ENCODE measurements around the gene DCK.
"Not testable (repeated sequence)": the region's sequence is repeated elsewhere in the genome, so short reads cannot be mapped to it uniquely, and the experiment has no call there.

The DCK gene

DNA sequence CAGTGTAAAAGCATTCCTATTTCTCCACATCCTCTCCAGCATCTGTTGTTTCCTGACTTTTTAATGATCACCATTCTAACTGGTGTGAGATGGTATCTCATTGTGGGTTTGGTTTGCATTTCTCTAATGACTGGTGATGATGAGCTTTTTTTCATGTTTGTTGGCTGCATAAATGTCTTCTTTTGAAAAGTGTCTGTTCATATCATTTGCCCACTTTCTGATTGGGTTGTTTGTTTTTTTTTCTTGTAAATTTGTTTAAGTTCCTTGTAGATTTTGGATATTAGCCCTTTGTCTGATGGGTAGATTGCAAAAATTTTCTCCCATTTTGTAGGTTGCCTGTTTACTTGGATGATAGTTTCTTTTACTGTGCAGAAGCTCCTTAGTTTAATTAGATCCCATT lies 6.2 kb downstream of the DCK start:
- not testable (repeated sequence) for DNase-seq (ENCODE audit: low read depth in 1 of 2, low spot score in 1 of 2)

GRCh38 chr4:71001363-71001762 lies 7.9 kb downstream of the DCK start:
- not testable (repeated sequence) for DNase-seq (ENCODE audit: low read depth in 1 of 2, low spot score in 1 of 2)

GRCh38 chr4:71004281-71004851 lies 10.9 kb downstream of the DCK start:
- DNase-seq (ENCODE audit: low read depth in 1 of 2, low spot score in 1 of 2): no peak

GRCh38 chr4:71005025-71005424 lies 11.6 kb downstream of the DCK start:
- DNase-seq (ENCODE audit: low read depth in 1 of 2, low spot score in 1 of 2): not testable (repeated sequence)

DNA sequence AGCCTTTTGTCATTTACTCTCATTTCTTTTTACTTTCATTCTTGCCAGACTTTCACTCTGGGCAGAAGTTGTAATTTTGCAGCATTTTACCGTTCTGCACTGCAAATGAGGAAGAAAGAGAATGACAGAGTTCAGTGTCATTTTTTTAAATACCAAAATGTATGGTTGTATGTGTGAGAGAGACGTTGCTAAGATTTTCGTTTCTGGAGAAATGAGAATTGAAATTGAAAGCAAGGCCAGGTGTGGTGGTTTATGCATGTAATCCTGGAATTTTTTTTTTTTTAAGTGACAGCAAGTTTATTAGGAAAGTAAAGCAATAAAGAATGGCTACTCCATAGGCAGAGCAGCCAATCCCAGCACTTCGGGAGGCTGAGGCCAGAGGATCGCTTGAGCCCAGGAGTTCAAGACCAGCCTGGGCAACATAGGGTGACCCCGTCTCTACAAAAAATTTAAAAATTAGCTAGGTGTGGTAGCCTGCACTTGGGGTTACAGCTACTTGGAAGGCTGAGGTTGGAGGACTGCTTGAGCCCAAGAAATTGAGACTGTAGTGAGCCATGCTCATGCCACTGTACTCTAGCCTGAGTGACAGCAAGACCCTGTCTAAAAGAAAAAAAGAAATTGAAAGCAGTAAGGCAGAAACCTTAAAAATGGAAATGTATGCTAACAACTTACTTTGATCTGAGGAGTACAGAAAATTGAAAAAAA lies 12.9 kb downstream of the DCK start:
- DNase-seq (ENCODE audit: low read depth in 1 of 2, low spot score in 1 of 2): no peak

GRCh38 chr4:71008196-71008595 lies 14.7 kb downstream of the DCK start:
- no peak for DNase-seq (ENCODE audit: low read depth in 1 of 2, low spot score in 1 of 2)

GRCh38 chr4:71009086-71009485 lies 15.6 kb downstream of the DCK start:
- no peak for DNase-seq (ENCODE audit: low read depth in 1 of 2, low spot score in 1 of 2)

GRCh38 chr4:71009890-71010588 lies 16.6 kb downstream of the DCK start:
- no peak for DNase-seq (ENCODE audit: low read depth in 1 of 2, low spot score in 1 of 2)

DNA sequence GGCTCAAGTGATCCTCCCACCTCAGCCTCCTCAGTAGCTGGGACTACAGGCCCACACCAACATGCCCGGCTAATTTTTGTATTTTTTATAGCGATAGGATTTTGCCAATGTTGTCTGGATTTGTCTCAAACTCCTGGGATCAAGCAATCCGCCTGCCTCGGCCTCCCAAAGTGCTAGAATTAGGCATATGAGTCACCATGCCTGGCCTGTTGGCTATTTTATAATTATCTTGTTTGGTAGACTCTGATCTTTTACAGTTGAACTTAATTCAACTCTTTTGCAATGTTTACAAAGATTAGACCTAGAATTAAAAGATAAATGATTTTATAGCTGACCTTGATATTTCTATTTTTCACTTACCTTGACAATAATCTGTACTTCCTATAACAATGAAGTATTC lies 18.0 kb downstream of the DCK start:
- no peak for DNase-seq (ENCODE audit: low read depth in 1 of 2, low spot score in 1 of 2)

DNA sequence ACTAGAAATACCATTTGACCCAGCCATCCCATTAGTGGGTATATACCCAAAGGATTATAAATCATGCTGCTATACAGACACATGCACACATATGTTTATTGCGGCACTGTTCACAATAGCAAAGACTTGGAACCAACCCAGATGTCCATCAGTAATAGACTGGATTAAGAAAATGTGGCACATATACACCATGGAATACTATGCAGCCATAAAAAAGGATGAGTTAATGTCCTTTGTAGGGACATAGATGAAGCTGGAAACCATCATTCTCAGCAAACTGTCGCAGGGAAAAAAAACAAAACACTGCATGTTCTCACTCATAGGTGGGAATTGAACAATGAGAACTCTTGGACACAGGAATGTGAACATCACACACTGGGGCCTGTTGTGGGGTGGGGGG lies 23.9 kb downstream of the DCK start:
- DNase-seq (ENCODE audit: low read depth in 1 of 2, low spot score in 1 of 2): not testable (repeated sequence)

- no peak for DNase-seq (ENCODE audit: low read depth in 1 of 2, low spot score in 1 of 2)
Observed at GRCh38 chr4:71020611-71021010, 27.2 kb downstream of the DCK start.

GRCh38 chr4:71025654-71026053 lies 32.2 kb downstream of the DCK start:
- no peak for DNase-seq (ENCODE audit: low read depth in 1 of 2, low spot score in 1 of 2)

GRCh38 chr4:71026086-71026485 lies 32.6 kb downstream of the DCK start:
- DNase-seq (ENCODE audit: low read depth in 1 of 2, low spot score in 1 of 2): no peak

GRCh38 chr4:71027611-71028010 lies 34.2 kb downstream of the DCK start:
- DNase-seq (ENCODE audit: low read depth in 1 of 2, low spot score in 1 of 2): no peak

- no peak for DNase-seq (ENCODE audit: low read depth in 1 of 2, low spot score in 1 of 2)
Observed at GRCh38 chr4:71029504-71029903, 36.1 kb downstream of the DCK start.

DNA sequence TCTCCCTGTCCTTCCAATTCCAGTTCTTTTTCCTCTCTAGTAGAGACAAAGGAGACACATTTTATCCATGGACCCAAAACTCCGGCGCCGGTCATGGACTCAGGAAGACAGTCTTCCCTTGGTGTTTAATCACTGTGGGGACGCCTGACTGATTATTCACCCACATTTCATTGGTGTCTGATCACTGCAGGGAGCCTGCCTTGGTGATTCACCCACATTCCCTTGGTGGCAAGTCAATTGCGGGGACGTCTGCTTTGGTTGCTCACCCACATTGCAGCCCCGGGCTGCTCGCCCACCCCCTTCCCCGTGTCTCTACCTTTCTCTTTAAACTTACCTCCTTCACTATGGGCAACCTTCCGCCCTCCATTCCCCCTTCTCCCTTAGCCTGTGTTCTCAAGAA lies 38.7 kb downstream of the DCK start:
- DNase-seq (ENCODE audit: low read depth in 1 of 2, low spot score in 1 of 2): not testable (repeated sequence)

- no peak for DNase-seq (ENCODE audit: low read depth in 1 of 2, low spot score in 1 of 2)
Observed at GRCh38 chr4:71045256-71045655, 51.8 kb downstream of the DCK start.

DNA sequence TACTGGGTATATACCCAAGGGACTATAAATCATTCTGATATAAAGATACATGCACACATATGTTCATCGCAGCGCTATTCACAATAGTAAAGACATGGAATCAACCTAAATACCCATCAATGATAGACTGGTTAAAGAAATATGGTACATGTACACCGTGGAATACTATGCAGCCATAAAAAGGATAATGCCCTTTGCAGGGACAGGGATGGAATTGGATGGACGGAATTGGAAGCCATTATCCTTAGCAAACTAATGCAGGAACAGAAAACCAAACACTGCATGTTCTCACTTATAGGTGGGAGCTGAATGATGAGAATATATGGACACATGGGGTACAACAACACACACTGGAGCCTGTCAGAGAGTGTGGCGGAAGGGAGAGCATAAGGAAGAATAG lies 55.9 kb downstream of the DCK start:
- DNase-seq (ENCODE audit: low read depth in 1 of 2, low spot score in 1 of 2): no peak

DNA sequence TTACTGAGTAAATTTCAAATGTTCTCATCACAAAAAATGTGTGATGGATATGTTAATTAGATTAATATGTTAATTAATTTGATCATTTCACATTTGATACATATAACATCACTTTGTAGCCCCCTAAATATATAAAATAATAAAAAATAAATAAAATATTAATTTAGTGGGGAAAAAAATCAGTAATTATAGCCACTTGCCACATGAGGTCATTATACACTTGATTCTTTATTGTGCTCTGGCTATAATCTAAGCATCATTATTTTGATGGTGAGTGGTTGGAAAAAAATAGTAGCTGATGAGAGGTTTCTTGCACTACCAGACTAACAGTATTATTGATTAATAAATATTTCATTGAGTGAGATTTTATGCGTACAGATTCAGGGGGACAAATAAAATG lies 57.4 kb downstream of the DCK start:
- DNase-seq (ENCODE audit: low read depth in 1 of 2, low spot score in 1 of 2): no peak

DNA sequence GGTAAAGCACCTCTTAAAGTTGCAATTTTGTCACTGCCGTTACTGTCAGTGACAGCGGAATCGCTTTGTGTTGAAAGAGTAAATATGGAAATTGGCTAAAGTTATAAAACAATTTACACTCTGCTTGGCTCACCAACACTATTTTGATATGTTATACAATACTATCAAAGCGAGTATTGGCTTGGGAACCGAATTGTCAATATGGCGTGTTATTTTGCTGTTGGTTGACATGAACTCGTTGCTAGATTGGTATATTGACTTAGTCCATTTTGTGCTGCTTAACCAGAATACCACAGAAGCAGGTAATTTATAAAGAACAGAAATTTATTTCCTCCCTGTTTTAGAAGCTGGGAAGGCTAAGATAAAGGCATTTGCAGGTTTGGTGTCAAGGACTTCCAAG lies 58.6 kb downstream of the DCK start:
- DNase-seq (ENCODE audit: low read depth in 1 of 2, low spot score in 1 of 2): no peak

DNA sequence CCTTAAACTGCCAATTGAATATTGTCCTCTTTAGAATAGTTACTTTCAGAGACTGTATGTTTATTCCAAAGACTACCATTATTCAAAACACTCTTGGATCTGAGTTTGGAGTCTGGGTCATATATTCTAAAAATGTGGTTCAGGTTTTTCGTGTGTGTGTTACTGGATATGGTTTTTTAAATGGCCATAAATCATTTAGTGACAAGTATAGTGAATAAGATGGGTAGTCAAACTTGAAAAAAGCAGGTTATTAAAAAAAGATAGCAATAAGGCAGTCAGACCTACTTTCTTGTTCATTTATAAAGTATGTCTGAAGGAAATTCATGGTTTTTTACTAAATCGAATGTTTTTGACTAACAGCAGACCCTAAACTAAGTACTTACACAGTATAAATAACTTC lies 59.3 kb downstream of the DCK start:
- no peak for DNase-seq (ENCODE audit: low read depth in 1 of 2, low spot score in 1 of 2)

DNA sequence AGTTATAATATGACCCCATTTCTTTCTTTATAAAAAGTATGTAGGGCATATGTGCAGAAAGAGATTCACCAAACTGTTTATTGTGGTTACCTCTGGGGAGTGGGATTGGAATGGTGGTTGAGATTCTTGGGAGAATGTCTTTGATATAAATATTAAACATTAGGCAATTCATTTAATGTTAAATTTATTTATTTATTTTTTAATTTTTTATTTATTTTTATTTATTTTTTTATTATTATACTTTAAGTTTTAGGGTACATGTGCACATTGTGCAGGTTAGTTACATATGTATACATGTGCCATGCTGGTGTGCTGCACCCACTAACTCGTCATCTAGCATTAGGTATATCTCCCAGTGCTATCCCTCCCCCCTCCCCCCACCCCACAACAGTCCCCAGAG lies 60.2 kb downstream of the DCK start:
- DNase-seq (ENCODE audit: low read depth in 1 of 2, low spot score in 1 of 2): not testable (repeated sequence)

DNA sequence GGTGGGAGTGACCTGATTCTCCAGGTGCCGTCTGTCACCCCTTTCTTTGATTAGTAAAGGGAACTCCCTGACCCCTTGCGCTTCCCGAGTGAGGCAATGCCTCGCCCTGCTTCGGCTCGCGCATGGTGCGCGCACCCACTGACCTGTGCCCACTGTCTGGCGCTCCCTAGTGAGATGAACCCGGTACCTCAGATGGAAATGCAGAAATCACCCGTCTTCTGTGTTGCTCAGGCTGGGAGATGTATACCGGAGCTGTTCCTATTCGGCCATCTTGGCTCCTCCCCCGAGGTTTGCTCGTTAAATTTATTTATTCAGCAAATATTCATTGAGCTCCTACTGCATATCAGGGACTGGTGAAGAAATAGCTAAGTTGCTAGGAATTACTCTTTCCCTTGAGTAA lies 66.1 kb downstream of the DCK start:
- DNase-seq (ENCODE audit: low read depth in 1 of 2, low spot score in 1 of 2): not testable (repeated sequence)

Measured in activated CD4-positive, alpha-beta T cell treated with anti-CD3 and anti-CD28 coated beads, Interleukin-2, amount 50 U/mL, for 24 hours (primary cell).